Caco-2 (cell line): ENCODE results near the gene ATP6V0E2. TPM values are rescaled to one million over a fixed set of nuclear protein-coding genes. Genes with fewer than 3 reads are reported as not detected.

Experiments used
- BruUV-seq: library from RNA; stranded (reverse); fragments of 400-500 nt; replicated peaks from 2 replicates; lab custom pipeline; 2021; lab: Mats Ljungman, UMichigan
- CTCF ChIA-PET: fragments of 300-600 bp; sonication (Branson Sonifier 250); formaldehyde crosslinking; loops from one replicate; lab custom pipeline; 2022; ENCODE audit warnings: antibody characterized with exemption; lab: Charles Lee
- POLR2A ChIA-PET: fragments of 300-600 bp; sonication (Branson Sonifier 250); formaldehyde crosslinking; loops from one replicate; lab custom pipeline; 2022; ENCODE audit warnings: antibody characterized with exemption; lab: Charles Lee
- DNase-seq, 2 experiments: peaks; one replicate each; pipeline versions ENCODE4 v3.0.0 to v3.0.0-alpha.2; 2020 to 2022
- H3K27me3 ChIP-seq: replicated peaks from 2 replicates; pipeline ENCODE4 v1.6.0; 2011; ENCODE audit warnings: low read length; ENCODE audit not compliant: control insufficient read depth, insufficient read depth
- H3K36me3 ChIP-seq: 2 replicates; pipeline ENCODE4 v1.5.1; 2011; ENCODE audit warnings: low read length; ENCODE audit not compliant: control insufficient read depth, insufficient read depth
- H3K4me1 ChIP-seq: fragments of 250-450 bp; sonication (Bioruptor Pico); 2 replicates; pipeline ENCODE4 v1.5.1; 2020; ENCODE audit warnings: mild to moderate bottlenecking
- H3K4me3 ChIP-seq: 2 replicates; pipeline ENCODE4 v1.5.1; 2011; ENCODE audit warnings: low read depth, mild to moderate bottlenecking, control low read depth, low read length
- H3K9me3 ChIP-seq: fragments of 250-450 bp; sonication (Bioruptor Pico); 2 replicates; pipeline ENCODE4 v1.5.1; 2020; ENCODE audit warnings: mild to moderate bottlenecking, moderate library complexity
- H3K27ac Mint-ChIP-seq: one replicate; pipeline ENCODE4 v1.8.0; 2022; ENCODE audit warnings: mixed read lengths; ENCODE audit not compliant: unreplicated experiment
- H3K27me3 Mint-ChIP-seq: one replicate; pipeline ENCODE4 v1.8.0; 2022; ENCODE audit warnings: mixed read lengths; ENCODE audit not compliant: insufficient read depth, unreplicated experiment
- H3K36me3 Mint-ChIP-seq: one replicate; pipeline ENCODE4 v1.8.0; 2022; ENCODE audit warnings: mild to moderate bottlenecking, mixed read lengths; ENCODE audit not compliant: insufficient read depth, unreplicated experiment
- H3K4me1 Mint-ChIP-seq: one replicate; pipeline ENCODE4 v1.8.0; 2022; ENCODE audit warnings: low read depth, mixed read lengths; ENCODE audit not compliant: unreplicated experiment
- H3K4me3 Mint-ChIP-seq: one replicate; pipeline ENCODE4 v1.8.0; 2022; ENCODE audit warnings: mild to moderate bottlenecking, moderate library complexity, mixed read lengths; ENCODE audit not compliant: unreplicated experiment
- H3K9me3 Mint-ChIP-seq: one replicate; pipeline ENCODE4 v1.8.0; 2022; ENCODE audit warnings: mixed read lengths; ENCODE audit not compliant: unreplicated experiment
- CTCF ChIP-seq, 2 experiments: fragments of 200-600 bp in 1 of 2; IDR thresholded peaks; 1 replicate in 1 of 2; 2 replicates in 1 of 2; pipeline versions ENCODE4 v1.5.1 to v1.8.0; 2011 to 2022; ENCODE audit warnings: antibody characterized with exemption in 1 of 2, control low read depth in 1 of 2, inconsistent platforms in 1 of 2, low read depth in 1 of 2, low read length in 1 of 2, mild to moderate bottlenecking in 1 of 2, moderate library complexity in 1 of 2; ENCODE audit not compliant: insufficient read depth in 1 of 2, severe bottlenecking in 1 of 2, unreplicated experiment in 1 of 2
- intact Hi-C: fragments of 100-400 bp; cut with micrococcal nuclease; formaldehyde crosslinking; loops from one replicate; pipeline ENCODE4 v1.10.0; 2022; ENCODE audit not compliant: unreplicated experiment
- total RNA-seq: library from RNA; stranded (reverse); gene quantifications from 2 replicates; pipeline ENCODE4 v1.2.3, GENCODE V29; 2022

The ATP6V0E2 gene
- total RNA-seq, 1 experiment from 2014 or later: 53.9 TPM

- intact Hi-C loops: no loop called here
- Mint-ChIP-seq H3K9me3 (no peaks in the 10 kb centered on the region), H3K27me3 (peaks cover 4% of the 10 kb centered on the region), H3K36me3 (no peaks in the 10 kb centered on the region), H3K27ac (no peak overlapping the region), H3K4me3 (no peak overlapping the region), H3K4me1 (no peaks in the 10 kb centered on the region)
- POLR2A ChIA-PET: no interaction called here
- CTCF ChIA-PET: no interaction called here
- TF ChIP-seq CTCF (IDR thresholded peaks at IDR 0.05; ENCODE audit: insufficient read depth in 1 of 2, low read depth in 1 of 2, low read length in 1 of 2, severe bottlenecking in 1 of 2, unreplicated experiment in 1 of 2): no peak
- BruUV-seq: no TSS peak
- DNase-seq: no peak
- H3K4me1 ChIP-seq: no peaks in the 10 kb centered on the region
- no peak overlapping the region for H3K4me3 ChIP-seq
- no peaks in the 10 kb centered on the region for H3K27me3 ChIP-seq
- no peaks in the 10 kb centered on the region for H3K36me3 ChIP-seq
- H3K9me3 ChIP-seq: no peaks in the 10 kb centered on the region
Measured at GRCh38 chr7:149862156-149862555, 11.6 kb upstream of the ATP6V0E2 start.

DNA sequence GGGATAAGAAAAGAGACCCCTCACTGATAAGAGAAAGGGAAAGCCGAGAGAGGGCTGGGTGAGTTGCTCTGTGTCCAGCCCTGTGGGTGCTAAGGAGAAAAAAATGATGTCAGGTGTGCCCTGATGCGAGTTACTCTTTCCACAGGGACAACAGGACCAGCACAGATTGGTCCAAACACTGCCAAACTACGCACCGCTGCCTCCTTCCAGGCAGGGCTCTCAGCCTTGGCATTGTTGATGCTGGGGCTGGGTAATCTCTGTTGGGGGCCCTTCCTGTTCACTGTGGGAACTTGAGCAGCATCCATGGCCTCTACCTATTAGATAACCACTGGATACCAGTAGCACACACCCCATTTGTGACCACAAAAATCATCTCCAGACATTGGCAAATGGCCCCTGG is 10.3 kb upstream of the ATP6V0E2 start:
- Histone ChIP-seq H3K9me3 (no peaks in the 10 kb centered on the region), H3K4me3 (no peak overlapping the region), H3K27me3 (no peaks in the 10 kb centered on the region), H3K36me3 (no peaks in the 10 kb centered on the region), H3K4me1 (no peaks in the 10 kb centered on the region)
- ChIA-PET POLR2A (no interaction called here), CTCF (no interaction called here)
- no peak overlapping the region for H3K27ac Mint-ChIP-seq
- H3K4me1 Mint-ChIP-seq: no peaks in the 10 kb centered on the region
- no peak for DNase-seq
- BruUV-seq: no TSS peak
- H3K27me3 Mint-ChIP-seq: peaks cover 4% of the 10 kb centered on the region
- H3K9me3 Mint-ChIP-seq: no peaks in the 10 kb centered on the region
- intact Hi-C loops: no loop called here
- no peaks in the 10 kb centered on the region for H3K36me3 Mint-ChIP-seq
- H3K4me3 Mint-ChIP-seq: no peak overlapping the region
- no peak for TF ChIP-seq CTCF (IDR thresholded peaks at IDR 0.05; ENCODE audit: insufficient read depth in 1 of 2, low read depth in 1 of 2, low read length in 1 of 2, severe bottlenecking in 1 of 2, unreplicated experiment in 1 of 2)

- no TSS peak for BruUV-seq
- ChIA-PET POLR2A (no interaction called here), CTCF (no interaction called here)
- Histone ChIP-seq H3K9me3 (no peaks in the 10 kb centered on the region), H3K36me3 (no peaks in the 10 kb centered on the region), H3K4me1 (no peaks in the 10 kb centered on the region), H3K27me3 (no peaks in the 10 kb centered on the region), H3K4me3 (no peak overlapping the region)
- no peak for DNase-seq
- Mint-ChIP-seq H3K36me3 (no peaks in the 10 kb centered on the region), H3K4me3 (no peak overlapping the region), H3K9me3 (no peaks in the 10 kb centered on the region), H3K27ac (no peak overlapping the region), H3K4me1 (no peaks in the 10 kb centered on the region), H3K27me3 (peaks cover 4% of the 10 kb centered on the region)
- no peak for TF ChIP-seq CTCF (IDR thresholded peaks at IDR 0.05; ENCODE audit: insufficient read depth in 1 of 2, low read depth in 1 of 2, low read length in 1 of 2, severe bottlenecking in 1 of 2, unreplicated experiment in 1 of 2)
- intact Hi-C loops: no loop called here
Measured at GRCh38 chr7:149864023-149864422, 9.7 kb upstream of the ATP6V0E2 start.
